Vagina (tissue), 2 donors: Measurements from ENCODE around the gene GPRC5B. TPM values are rescaled to one million over a fixed set of nuclear protein-coding genes. Genes with fewer than 3 reads are reported as not detected.

Experiments used
- DNase-seq, 2 donors: peaks; one replicate each; pipeline ENCODE4 v3.0.0-alpha.2; 2017; ENCODE audit errors: extremely low spot score in 2 of 2
- H3K27ac ChIP-seq: fragments of 200-600 bp; sonication (generic); one replicate; pipeline ENCODE4 v1.5.1; 2019
- H3K27me3 ChIP-seq: fragments of 200-600 bp; sonication (generic); one replicate; pipeline ENCODE4 v1.5.1; 2019
- H3K36me3 ChIP-seq, 2 donors: fragments of 200-600 bp; sonication (generic); one replicate each; pipeline ENCODE4 v1.5.1; 2017 to 2019
- H3K4me1 ChIP-seq: fragments of 200-600 bp; sonication (generic); one replicate; pipeline ENCODE4 v1.5.1; 2019
- H3K4me3 ChIP-seq, 2 donors: fragments of 200-600 bp; sonication (generic); 1 replicate in 1 of 2; 2 replicates in 1 of 2; pipeline ENCODE4 v1.5.1; 2016 to 2019
- H3K9me3 ChIP-seq: fragments of 200-600 bp; sonication (generic); one replicate; pipeline ENCODE4 v1.5.1; 2019
- CTCF ChIP-seq, 3 experiments: fragments of 450-650 bp in 2 of 3; fragments of 200-600 bp in 1 of 3; sonication (generic) in 1 of 3; IDR thresholded peaks; one replicate each; pipeline ENCODE4 v1.5.1; 2017 to 2019; ENCODE audit warnings: antibody characterized with exemption in 3 of 3, mild to moderate bottlenecking in 2 of 3, moderate library complexity in 2 of 3
- POLR2A ChIP-seq, 2 donors: fragments of 450-650 bp; IDR thresholded peaks; one replicate each; pipeline ENCODE4 v1.6.1; 2017; ENCODE audit warnings: antibody characterized with exemption in 2 of 2, mild to moderate bottlenecking in 2 of 2, moderate library complexity in 2 of 2
- POLR2AphosphoS5 ChIP-seq, 2 donors: sonication (generic); formaldehyde crosslinking; IDR thresholded peaks; one replicate each; pipeline ENCODE4 v1.9.0; 2017; ENCODE audit warnings: antibody characterized with exemption in 2 of 2, mild to moderate bottlenecking in 2 of 2, low read depth in 1 of 2; ENCODE audit not compliant: insufficient read depth in 1 of 2
- intact Hi-C: fragments of 100-400 bp; cut with DNase I; formaldehyde crosslinking; loops from one replicate; pipeline ENCODE4 v1.15.1; 2023
- total RNA-seq: library from RNA; depleted of rRNA; stranded (reverse); fragments of >200 nt; gene quantifications from one replicate; pipeline ENCODE4 v1.2.3, GENCODE V29; 2016

Gene GPRC5B
- total RNA-seq, 1 donor from 2014 or later = 44.7 TPM

- no peak for TF ChIP-seq CTCF (IDR thresholded peaks at IDR 0.05)
- TF ChIP-seq POLR2A (IDR thresholded peaks at IDR 0.05) = no peak
- no peak for TF ChIP-seq POLR2AphosphoS5 (IDR thresholded peaks at IDR 0.05; ENCODE audit: insufficient read depth in 1 of 2, low read depth in 1 of 2)
- no peaks in the 10 kb centered on the region for H3K27me3 ChIP-seq
- intact Hi-C loops = no loop called here
- H3K4me3 ChIP-seq = no peak overlapping the region
- DNase-seq = no peak
- no peaks in the 10 kb centered on the region for H3K36me3 ChIP-seq
- no peaks in the 10 kb centered on the region for H3K9me3 ChIP-seq
- H3K4me1 ChIP-seq = peaks cover 7% of the 10 kb centered on the region
- no peak overlapping the region for H3K27ac ChIP-seq
These were observed 53.0 kb downstream of the GPRC5B start for GRCh38 chr16:19831678-19832077.

- no peak overlapping the region for H3K27ac ChIP-seq
These were observed 53.6 kb downstream of the GPRC5B start for GRCh38 chr16:19830902-19831560.

GRCh38 chr16:19829844-19830692 lies 54.6 kb downstream of the GPRC5B start:
- Histone ChIP-seq H3K9me3 (no peaks in the 10 kb centered on the region), H3K27ac (no peak overlapping the region), H3K36me3 (no peaks in the 10 kb centered on the region), H3K4me3 (no peak overlapping the region), H3K4me1 (peaks cover 7% of the 10 kb centered on the region), H3K27me3 (no peaks in the 10 kb centered on the region)
- TF ChIP-seq CTCF (IDR thresholded peaks at IDR 0.05) (no peak), POLR2A (IDR thresholded peaks at IDR 0.05) (no peak), POLR2AphosphoS5 (IDR thresholded peaks at IDR 0.05; ENCODE audit: insufficient read depth in 1 of 2, low read depth in 1 of 2) (no peak)
- intact Hi-C loops = no loop called here
- no peak for DNase-seq

More at GRCh38 chr16:19830902-19831560, 53.6 kb downstream of the GPRC5B start:
- Histone ChIP-seq H3K4me1 (peaks cover 7% of the 10 kb centered on the region), H3K4me3 (no peak overlapping the region), H3K36me3 (no peaks in the 10 kb centered on the region), H3K9me3 (no peaks in the 10 kb centered on the region), H3K27me3 (no peaks in the 10 kb centered on the region)
- TF ChIP-seq CTCF (IDR thresholded peaks at IDR 0.05) = no peak
- TF ChIP-seq POLR2AphosphoS5 (IDR thresholded peaks at IDR 0.05; ENCODE audit: insufficient read depth in 1 of 2, low read depth in 1 of 2) = no peak
- TF ChIP-seq POLR2A (IDR thresholded peaks at IDR 0.05) = no peak
- no peak for DNase-seq
- intact Hi-C loops = no loop called here

GRCh38 chr16:19824216-19824615 lies 60.4 kb downstream of the GPRC5B start:
- no peak for DNase-seq
- no peaks in the 10 kb centered on the region for H3K9me3 ChIP-seq
- H3K27me3 ChIP-seq = no peaks in the 10 kb centered on the region
- no peaks in the 10 kb centered on the region for H3K36me3 ChIP-seq
- H3K27ac ChIP-seq = no peak overlapping the region
- intact Hi-C loops = no loop called here
- no peaks in the 10 kb centered on the region for H3K4me1 ChIP-seq
- H3K4me3 ChIP-seq = no peak overlapping the region
- TF ChIP-seq POLR2A (IDR thresholded peaks at IDR 0.05) = no peak
- TF ChIP-seq CTCF (IDR thresholded peaks at IDR 0.05) = no peak
- TF ChIP-seq POLR2AphosphoS5 (IDR thresholded peaks at IDR 0.05; ENCODE audit: insufficient read depth in 1 of 2, low read depth in 1 of 2) = no peak

GRCh38 chr16:19823322-19823721 lies 61.3 kb downstream of the GPRC5B start:
- Histone ChIP-seq H3K27me3 (no peaks in the 10 kb centered on the region), H3K4me3 (no peak overlapping the region), H3K4me1 (no peaks in the 10 kb centered on the region), H3K27ac (no peak overlapping the region), H3K9me3 (no peaks in the 10 kb centered on the region), H3K36me3 (no peaks in the 10 kb centered on the region)
- DNase-seq = no peak
- intact Hi-C loops = no loop called here
- no peak for TF ChIP-seq POLR2A (IDR thresholded peaks at IDR 0.05)
- TF ChIP-seq POLR2AphosphoS5 (IDR thresholded peaks at IDR 0.05; ENCODE audit: insufficient read depth in 1 of 2, low read depth in 1 of 2) = no peak
- no peak for TF ChIP-seq CTCF (IDR thresholded peaks at IDR 0.05)
